HEK293 (cell line): ENCODE data around the gene ANHX.

Experiments used
- YY1 ChIP-seq: fragments of 450-650 bp; formaldehyde crosslinking; IDR thresholded peaks from 2 replicates; pipeline ENCODE4 v1.5.1; 2018; ENCODE audit warnings: missing biosample characterization, missing genetic modification characterization
- ZNF121 ChIP-seq: fragments of 450-650 bp; formaldehyde crosslinking; IDR thresholded peaks from 2 replicates; pipeline ENCODE4 v1.5.1; 2016; ENCODE audit warnings: missing biosample characterization, missing genetic modification characterization
- ZNF16 ChIP-seq: fragments of 450-650 bp; formaldehyde crosslinking; IDR thresholded peaks from 2 replicates; pipeline ENCODE4 v1.5.1; 2016; ENCODE audit warnings: low read depth, missing biosample characterization, missing genetic modification characterization
- ZNF184 ChIP-seq: fragments of 450-650 bp; IDR thresholded peaks from 2 replicates; pipeline ENCODE4 v1.5.1; 2018; ENCODE audit warnings: missing biosample characterization, mild to moderate bottlenecking, missing genetic modification characterization
- ZNF24 ChIP-seq: fragments of 450-650 bp; formaldehyde crosslinking; IDR thresholded peaks from 2 replicates; pipeline ENCODE4 v1.5.1; 2016; ENCODE audit warnings: missing biosample characterization, missing genetic modification characterization
- ZNF529 ChIP-seq: fragments of 450-650 bp; formaldehyde crosslinking; IDR thresholded peaks from 2 replicates; pipeline ENCODE4 v1.5.1; 2017; ENCODE audit warnings: missing genetic modification characterization, missing biosample characterization; ENCODE audit not compliant: insufficient replicate concordance
- ZNF561 ChIP-seq: fragments of 450-650 bp; IDR thresholded peaks from 2 replicates; pipeline ENCODE4 v1.5.1; 2018; ENCODE audit warnings: missing biosample characterization, missing genetic modification characterization, borderline replicate concordance
- ZNF626 ChIP-seq: fragments of 450-650 bp; sonication (Bioruptor Pico); formaldehyde crosslinking; IDR thresholded peaks from 2 replicates; pipeline ENCODE4 v1.5.1; 2018; ENCODE audit warnings: missing biosample characterization, missing genetic modification characterization, inconsistent platforms
- ZNF837 ChIP-seq: fragments of 450-650 bp; formaldehyde crosslinking; IDR thresholded peaks from 2 replicates; pipeline ENCODE4 v1.5.1; 2016; ENCODE audit warnings: missing biosample characterization, missing genetic modification characterization
- TF ChIP-seq, protein P1 (sequence below): fragments of 450-650 bp; formaldehyde crosslinking; IDR thresholded peaks from 2 replicates; pipeline ENCODE4 v1.5.1; 2016; ENCODE audit warnings: missing biosample characterization, missing genetic modification characterization
- TF ChIP-seq, protein P2 (sequence below): fragments of 450-650 bp; formaldehyde crosslinking; IDR thresholded peaks from 2 replicates; pipeline ENCODE4 v1.5.1; 2016; ENCODE audit warnings: missing biosample characterization, missing genetic modification characterization
- TF ChIP-seq, protein P3 (sequence below): sonication (generic); formaldehyde crosslinking; IDR thresholded peaks from 2 replicates; pipeline ENCODE4 v1.8.1; 2022; ENCODE audit warnings: mild to moderate bottlenecking, moderate library complexity, missing genetic modification reagents
- TF ChIP-seq, protein P4 (sequence below): fragments of 450-650 bp; formaldehyde crosslinking; IDR thresholded peaks from 2 replicates; pipeline ENCODE4 v1.5.1; 2016; ENCODE audit warnings: missing biosample characterization, missing genetic modification characterization
- TF ChIP-seq, protein P5 (sequence below): fragments of 450-650 bp; formaldehyde crosslinking; IDR thresholded peaks from 2 replicates; pipeline ENCODE4 v1.5.1; 2016; ENCODE audit warnings: missing biosample characterization, missing genetic modification characterization, low read depth

DNA sequence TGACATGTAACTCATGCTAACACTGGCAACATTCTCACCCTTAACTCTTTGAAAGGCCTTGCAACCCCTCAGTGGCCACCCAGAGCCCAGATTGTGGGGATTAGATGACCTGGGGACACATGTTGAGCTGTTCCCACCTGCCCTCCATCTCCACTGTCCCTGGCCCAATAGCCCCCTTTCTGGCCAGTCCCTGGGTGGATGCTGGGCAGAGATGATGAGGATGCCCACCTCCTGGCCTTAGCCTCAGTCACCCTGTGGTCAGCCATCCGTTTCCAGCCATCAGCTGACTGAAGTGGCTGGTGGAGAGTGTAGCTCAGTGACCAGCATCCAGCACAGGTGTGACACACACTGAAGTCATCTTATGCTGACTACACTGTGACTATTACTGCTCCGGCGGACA, 4.7 kb downstream of the ANHX start:
- TF ChIP-seq, protein P1, sequence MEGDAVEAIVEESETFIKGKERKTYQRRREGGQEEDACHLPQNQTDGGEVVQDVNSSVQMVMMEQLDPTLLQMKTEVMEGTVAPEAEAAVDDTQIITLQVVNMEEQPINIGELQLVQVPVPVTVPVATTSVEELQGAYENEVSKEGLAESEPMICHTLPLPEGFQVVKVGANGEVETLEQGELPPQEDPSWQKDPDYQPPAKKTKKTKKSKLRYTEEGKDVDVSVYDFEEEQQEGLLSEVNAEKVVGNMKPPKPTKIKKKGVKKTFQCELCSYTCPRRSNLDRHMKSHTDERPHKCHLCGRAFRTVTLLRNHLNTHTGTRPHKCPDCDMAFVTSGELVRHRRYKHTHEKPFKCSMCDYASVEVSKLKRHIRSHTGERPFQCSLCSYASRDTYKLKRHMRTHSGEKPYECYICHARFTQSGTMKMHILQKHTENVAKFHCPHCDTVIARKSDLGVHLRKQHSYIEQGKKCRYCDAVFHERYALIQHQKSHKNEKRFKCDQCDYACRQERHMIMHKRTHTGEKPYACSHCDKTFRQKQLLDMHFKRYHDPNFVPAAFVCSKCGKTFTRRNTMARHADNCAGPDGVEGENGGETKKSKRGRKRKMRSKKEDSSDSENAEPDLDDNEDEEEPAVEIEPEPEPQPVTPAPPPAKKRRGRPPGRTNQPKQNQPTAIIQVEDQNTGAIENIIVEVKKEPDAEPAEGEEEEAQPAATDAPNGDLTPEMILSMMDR (tag by site-specific recombination), result no peak
- TF ChIP-seq, protein P2, sequence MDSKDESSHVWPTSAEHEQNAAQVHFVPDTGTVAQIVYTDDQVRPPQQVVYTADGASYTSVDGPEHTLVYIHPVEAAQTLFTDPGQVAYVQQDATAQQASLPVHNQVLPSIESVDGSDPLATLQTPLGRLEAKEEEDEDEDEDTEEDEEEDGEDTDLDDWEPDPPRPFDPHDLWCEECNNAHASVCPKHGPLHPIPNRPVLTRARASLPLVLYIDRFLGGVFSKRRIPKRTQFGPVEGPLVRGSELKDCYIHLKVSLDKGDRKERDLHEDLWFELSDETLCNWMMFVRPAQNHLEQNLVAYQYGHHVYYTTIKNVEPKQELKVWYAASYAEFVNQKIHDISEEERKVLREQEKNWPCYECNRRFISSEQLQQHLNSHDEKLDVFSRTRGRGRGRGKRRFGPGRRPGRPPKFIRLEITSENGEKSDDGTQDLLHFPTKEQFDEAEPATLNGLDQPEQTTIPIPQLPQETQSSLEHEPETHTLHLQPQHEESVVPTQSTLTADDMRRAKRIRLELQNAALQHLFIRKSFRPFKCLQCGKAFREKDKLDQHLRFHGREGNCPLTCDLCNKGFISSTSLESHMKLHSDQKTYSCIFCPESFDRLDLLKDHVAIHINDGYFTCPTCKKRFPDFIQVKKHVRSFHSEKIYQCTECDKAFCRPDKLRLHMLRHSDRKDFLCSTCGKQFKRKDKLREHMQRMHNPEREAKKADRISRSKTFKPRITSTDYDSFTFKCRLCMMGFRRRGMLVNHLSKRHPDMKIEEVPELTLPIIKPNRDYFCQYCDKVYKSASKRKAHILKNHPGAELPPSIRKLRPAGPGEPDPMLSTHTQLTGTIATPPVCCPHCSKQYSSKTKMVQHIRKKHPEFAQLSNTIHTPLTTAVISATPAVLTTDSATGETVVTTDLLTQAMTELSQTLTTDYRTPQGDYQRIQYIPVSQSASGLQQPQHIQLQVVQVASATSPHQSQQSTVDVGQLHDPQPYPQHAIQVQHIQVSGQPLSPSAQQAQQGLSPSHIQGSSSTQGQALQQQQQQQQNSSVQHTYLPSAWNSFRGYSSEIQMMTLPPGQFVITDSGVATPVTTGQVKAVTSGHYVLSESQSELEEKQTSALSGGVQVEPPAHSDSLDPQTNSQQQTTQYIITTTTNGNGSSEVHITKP, result no peak
- TF ChIP-seq, protein P3, sequence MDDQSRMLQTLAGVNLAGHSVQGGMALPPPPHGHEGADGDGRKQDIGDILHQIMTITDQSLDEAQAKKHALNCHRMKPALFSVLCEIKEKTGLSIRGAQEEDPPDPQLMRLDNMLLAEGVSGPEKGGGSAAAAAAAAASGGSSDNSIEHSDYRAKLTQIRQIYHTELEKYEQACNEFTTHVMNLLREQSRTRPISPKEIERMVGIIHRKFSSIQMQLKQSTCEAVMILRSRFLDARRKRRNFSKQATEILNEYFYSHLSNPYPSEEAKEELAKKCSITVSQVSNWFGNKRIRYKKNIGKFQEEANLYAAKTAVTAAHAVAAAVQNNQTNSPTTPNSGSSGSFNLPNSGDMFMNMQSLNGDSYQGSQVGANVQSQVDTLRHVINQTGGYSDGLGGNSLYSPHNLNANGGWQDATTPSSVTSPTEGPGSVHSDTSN, result no peak
- no peak for TF ChIP-seq ZNF626
- no peak for TF ChIP-seq ZNF184 (tag by site-specific recombination)
- TF ChIP-seq ZNF529, result no peak
- TF ChIP-seq ZNF121 (tag by site-specific recombination), result no peak
- TF ChIP-seq, protein P4, sequence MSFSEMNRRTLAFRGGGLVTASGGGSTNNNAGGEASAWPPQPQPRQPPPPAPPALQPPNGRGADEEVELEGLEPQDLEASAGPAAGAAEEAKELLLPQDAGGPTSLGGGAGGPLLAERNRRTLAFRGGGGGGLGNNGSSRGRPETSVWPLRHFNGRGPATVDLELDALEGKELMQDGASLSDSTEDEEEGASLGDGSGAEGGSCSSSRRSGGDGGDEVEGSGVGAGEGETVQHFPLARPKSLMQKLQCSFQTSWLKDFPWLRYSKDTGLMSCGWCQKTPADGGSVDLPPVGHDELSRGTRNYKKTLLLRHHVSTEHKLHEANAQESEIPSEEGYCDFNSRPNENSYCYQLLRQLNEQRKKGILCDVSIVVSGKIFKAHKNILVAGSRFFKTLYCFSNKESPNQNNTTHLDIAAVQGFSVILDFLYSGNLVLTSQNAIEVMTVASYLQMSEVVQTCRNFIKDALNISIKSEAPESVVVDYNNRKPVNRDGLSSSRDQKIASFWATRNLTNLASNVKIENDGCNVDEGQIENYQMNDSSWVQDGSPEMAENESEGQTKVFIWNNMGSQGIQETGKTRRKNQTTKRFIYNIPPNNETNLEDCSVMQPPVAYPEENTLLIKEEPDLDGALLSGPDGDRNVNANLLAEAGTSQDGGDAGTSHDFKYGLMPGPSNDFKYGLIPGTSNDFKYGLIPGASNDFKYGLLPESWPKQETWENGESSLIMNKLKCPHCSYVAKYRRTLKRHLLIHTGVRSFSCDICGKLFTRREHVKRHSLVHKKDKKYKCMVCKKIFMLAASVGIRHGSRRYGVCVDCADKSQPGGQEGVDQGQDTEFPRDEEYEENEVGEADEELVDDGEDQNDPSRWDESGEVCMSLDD, result no peak
- TF ChIP-seq, protein P5, sequence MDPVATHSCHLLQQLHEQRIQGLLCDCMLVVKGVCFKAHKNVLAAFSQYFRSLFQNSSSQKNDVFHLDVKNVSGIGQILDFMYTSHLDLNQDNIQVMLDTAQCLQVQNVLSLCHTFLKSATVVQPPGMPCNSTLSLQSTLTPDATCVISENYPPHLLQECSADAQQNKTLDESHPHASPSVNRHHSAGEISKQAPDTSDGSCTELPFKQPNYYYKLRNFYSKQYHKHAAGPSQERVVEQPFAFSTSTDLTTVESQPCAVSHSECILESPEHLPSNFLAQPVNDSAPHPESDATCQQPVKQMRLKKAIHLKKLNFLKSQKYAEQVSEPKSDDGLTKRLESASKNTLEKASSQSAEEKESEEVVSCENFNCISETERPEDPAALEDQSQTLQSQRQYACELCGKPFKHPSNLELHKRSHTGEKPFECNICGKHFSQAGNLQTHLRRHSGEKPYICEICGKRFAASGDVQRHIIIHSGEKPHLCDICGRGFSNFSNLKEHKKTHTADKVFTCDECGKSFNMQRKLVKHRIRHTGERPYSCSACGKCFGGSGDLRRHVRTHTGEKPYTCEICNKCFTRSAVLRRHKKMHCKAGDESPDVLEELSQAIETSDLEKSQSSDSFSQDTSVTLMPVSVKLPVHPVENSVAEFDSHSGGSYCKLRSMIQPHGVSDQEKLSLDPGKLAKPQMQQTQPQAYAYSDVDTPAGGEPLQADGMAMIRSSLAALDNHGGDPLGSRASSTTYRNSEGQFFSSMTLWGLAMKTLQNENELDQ (tag by site-specific recombination), result no peak
- TF ChIP-seq ZNF561 (tag by site-specific recombination), result no peak
- TF ChIP-seq ZNF24, result no peak
- no peak for TF ChIP-seq ZNF16 (tag by site-specific recombination)
- no peak for TF ChIP-seq YY1 (tag by site-specific recombination)
- no peak for TF ChIP-seq ZNF837 (tag by site-specific recombination)
